HG02623 (cell line): ENCODE data around the gene MUCL3.
"Not testable (repeated sequence)": the region's sequence is repeated elsewhere in the genome, so short reads cannot be mapped to it uniquely, and the experiment has no call there.

Experiments used
- ATAC-seq: cut with Tn5 transposase; IDR thresholded peaks from one replicate; pipeline ENCODE4 v1.9.1; 2021; ENCODE audit warnings: moderate library complexity; ENCODE audit not compliant: unreplicated experiment

The MUCL3 gene

DNA sequence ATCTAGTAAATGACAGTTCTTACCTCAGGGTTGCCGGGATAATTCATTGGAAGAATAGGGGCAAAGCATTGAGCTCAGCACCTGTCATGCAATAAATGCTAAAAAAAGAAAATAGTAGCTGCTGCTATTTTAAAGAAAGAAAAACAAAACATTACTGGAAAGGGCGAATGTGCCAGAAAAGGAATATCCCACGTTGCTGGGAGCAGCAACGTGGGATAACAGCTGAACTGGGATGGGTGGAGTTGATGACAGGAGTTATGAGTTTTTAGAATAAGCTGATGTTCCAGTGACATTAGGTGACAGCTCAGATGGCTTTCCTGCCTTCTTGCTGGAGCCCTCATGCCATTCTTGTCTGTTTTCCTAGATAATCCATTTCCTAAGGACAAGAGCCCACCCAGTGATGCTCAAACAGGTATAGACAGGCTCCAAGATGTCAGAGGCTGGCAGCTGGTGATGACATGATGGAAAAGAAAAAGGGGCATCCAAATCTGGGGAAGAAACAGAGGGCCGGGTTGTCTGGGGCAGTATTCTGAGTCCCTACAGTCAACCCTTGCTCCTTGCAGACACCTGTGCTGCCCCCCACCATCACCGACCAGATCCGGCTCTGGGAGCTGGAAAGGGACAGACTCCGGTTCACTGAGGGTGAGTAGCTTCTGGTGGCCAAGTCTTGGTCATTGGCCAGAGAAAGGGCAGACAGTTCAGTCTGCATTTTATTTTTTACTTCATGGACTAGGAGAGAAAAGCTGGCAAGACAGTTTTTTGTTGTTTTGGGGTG lies 27.8 kb upstream of the MUCL3 start:
- ATAC-seq = no peak

GRCh38 chr6:30913721-30914075 lies 27.1 kb upstream of the MUCL3 start:
- ATAC-seq = no peak

DNA sequence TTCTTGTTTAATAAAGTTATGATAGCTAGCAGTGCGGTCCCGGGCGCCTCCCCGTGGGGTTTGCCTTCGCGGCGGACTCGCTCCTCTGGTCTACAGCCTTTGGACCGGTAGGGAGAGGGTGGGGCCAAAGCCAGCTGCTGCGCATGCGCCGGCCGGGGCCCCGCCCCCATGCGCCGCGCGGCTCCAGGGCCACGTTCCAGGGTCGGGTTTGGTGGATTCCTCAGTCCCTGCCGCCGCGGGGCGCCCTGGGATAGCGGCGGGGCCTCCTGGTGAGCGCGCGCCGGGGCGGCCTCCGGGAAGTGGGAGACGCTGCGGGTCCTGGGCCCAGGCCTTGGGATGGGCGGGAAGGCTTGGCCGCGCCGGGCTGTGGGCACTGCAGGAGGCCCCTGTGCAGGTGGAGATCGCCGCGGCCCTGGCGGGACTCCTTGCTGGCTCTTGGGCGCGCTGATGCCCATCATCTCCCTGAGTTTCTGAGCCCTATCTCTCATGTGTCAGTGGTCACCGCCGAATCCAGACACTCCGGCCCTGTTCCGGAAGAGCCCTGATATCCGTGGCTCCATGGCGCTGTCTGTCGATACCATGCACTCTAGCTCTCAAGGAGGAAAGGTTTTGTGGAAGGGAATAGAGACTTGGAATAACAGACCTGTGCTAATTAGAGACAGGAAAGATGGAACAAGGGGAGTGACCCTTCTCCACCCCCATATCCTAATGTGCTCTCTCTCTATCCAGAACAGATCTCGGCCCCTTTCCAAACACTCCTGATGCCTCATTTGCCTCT lies 26.5 kb upstream of the MUCL3 start, which contains the start of gene VARS2:
Gene VARS2, plus strand, starts transcription at position 163 of the 778 bp plus-strand sequence. Its CDS starts 599 bp downstream, at position 762.
- peak; percentile 75 for ATAC-seq

- no peak for ATAC-seq
Observed at GRCh38 chr6:30914854-30915590, 25.8 kb upstream of the MUCL3 start.

- no peak for ATAC-seq
Observed at GRCh38 chr6:30915591-30915946, 25.2 kb upstream of the MUCL3 start.

- no peak for ATAC-seq
Observed at GRCh38 chr6:30917041-30917440, 23.7 kb upstream of the MUCL3 start.

- ATAC-seq = no peak
Observed at GRCh38 chr6:30917487-30917886, 23.3 kb upstream of the MUCL3 start.

- ATAC-seq = no peak
Observed at GRCh38 chr6:30918670-30919069, 22.1 kb upstream of the MUCL3 start.

- ATAC-seq = no peak
Observed at GRCh38 chr6:30922447-30922852, 18.3 kb upstream of the MUCL3 start.

GRCh38 chr6:30924040-30924627 lies 16.6 kb upstream of the MUCL3 start:
- ATAC-seq = not testable (repeated sequence)

- no peak for ATAC-seq
Observed at GRCh38 chr6:30926644-30927043, 14.1 kb upstream of the MUCL3 start.

GRCh38 chr6:30927080-30927479 lies 13.7 kb upstream of the MUCL3 start:
- ATAC-seq = not testable (repeated sequence)

DNA sequence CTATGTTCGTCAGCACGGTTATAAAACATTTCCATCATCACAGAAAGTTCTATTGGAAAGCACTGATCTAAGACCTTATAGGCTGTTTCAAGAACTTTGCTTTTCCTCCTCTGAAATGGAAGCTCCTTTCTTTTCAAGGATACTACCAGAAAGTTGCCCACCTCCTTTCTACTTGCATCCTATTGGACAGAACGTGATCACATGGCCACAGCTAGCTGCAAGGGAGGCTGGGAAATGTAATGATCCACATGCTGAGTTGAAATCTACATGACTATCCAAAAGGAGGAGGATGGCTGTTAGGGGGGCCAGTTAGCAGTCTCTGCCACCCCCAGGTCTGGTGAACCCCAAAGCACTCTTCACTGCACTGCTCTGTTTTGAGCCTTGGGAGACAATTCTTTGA lies 12.1 kb upstream of the MUCL3 start:
- ATAC-seq = no peak

GRCh38 chr6:30930506-30930905 lies 10.3 kb upstream of the MUCL3 start:
- no peak for ATAC-seq

DNA sequence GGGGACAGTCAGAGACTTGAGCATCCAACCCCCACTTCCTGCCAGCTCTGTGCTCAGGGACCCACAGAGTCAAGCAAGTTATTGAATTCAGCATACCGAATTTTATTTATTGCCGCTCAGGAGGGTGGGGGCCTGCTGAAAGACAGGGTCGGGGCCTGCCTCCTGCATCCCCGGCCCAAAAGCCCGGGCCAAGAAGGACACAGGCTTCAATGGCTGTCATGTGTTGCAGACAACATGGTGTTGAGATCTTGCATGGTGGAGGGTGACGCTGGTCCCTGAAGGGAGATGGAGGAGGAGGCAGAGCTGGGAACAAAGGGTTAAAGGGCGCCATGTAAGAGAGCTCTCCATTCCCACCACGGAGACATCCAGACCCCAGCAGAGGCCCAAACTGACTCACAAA lies 9.5 kb upstream of the MUCL3 start:
- ATAC-seq = no peak

DNA sequence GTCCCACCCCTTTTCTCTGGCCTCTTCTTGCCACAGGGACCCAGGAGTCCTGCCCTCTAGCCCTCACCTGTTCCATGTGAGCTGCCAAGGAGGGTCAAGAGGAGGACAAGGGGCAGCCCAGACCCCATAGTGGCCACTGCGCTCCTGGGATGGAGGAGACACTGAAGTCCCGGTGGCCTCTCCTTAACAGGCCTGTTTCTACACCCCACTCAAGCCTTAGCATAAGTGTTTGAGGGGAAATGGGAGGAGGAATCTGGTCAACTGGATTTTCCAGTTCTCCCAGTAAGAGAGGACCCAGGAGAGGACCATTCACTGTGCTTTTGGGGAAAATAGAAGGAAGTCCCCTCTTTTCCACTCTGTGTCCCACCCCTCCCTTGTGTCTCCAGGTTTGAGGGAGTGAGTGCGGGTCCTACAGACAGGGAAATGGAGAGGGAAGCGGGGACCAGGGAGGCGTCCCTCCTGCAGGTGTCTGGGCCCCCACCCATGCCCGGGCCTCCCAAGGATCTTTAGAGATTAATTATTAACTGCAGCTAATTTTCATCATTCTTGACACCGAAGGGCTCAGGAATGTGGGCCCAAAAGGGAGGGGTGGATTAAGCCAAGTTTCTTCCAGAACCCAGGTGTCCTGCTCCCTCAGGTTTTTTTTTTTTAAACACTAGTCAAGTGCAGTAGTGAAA lies 8.7 kb upstream of the MUCL3 start, which contains the start of gene SFTA2:
Gene SFTA2, minus strand, starts transcription at position 202 of the 677 bp plus-strand sequence. Its CDS starts 74 bp downstream, at position 128.
- ATAC-seq = no peak

- ATAC-seq = no peak
Observed at GRCh38 chr6:30932665-30933365, 8.0 kb upstream of the MUCL3 start.

DNA sequence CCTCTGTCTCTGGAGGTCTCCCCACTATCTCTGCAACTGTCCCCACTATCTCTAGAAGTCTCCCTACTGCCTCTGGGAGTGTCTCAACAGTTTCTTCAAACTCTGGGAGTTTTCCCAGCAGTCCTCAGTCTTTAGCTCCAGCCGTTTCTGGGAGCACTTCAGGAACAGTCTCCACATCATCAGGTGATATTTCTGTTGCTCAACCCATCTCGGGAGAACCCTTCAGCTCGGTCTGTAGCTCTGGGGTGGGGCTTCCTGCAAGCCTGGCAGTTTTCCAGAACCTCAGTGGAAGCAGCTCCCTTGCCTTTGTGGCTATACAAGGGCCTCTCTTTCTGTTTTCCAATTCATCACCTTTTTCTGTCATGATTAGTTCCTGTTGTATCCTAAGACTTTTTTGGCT lies 5.8 kb upstream of the MUCL3 start:
- ATAC-seq = no peak

DNA sequence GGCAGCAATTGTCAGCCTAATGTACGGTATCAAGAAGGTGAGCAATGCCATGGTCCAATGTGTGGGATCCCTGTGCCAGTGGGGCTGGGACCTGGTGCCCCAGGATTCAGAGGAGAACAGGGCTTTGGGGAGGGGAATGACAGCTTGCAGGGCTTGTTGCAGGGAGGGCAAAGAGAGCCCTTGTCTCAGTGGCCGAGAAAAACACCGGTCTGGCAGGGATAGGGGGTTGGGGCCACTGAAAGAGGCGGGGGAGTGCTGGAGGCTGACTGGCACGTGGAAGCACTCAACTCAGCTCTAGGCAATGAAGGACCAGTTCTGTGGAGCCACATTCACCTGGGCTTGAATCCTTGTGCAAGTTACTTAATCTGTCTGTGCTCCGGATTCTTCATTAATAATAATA lies 3.5 kb upstream of the MUCL3 start:
- ATAC-seq = no peak

- no peak for ATAC-seq
Observed at GRCh38 chr6:30938730-30939129, 2.0 kb upstream of the MUCL3 start.
